DOHH2 (cell line): ENCODE measurements around the gene PDZD4.

ENCODE experiments used
- H3F3A ChIP-seq: fragments of 200-600 bp; sonication (generic), shearing (Covaris generic); 2 replicates; pipeline ENCODE4 v1.6.0; 2016; ENCODE audit warnings: antibody characterized with exemption, mild to moderate bottlenecking; ENCODE audit not compliant: control insufficient read depth, insufficient read depth
- H3K27ac ChIP-seq: fragments of 200-600 bp; sonication (generic); 2 replicates; pipeline ENCODE4 v1.5.1; 2014; ENCODE audit warnings: low read depth, mild to moderate bottlenecking, low read length, moderate library complexity
- H3K27me3 ChIP-seq: fragments of 200-600 bp; sonication (generic); 2 replicates; pipeline ENCODE4 v1.6.1; 2014; ENCODE audit warnings: mild to moderate bottlenecking, low read length, mixed read lengths; ENCODE audit not compliant: control insufficient read depth
- H3K36me3 ChIP-seq: fragments of 200-600 bp; sonication (generic); 2 replicates; pipeline ENCODE4 v1.6.1; 2014; ENCODE audit warnings: mild to moderate bottlenecking, low read length, moderate library complexity, mixed read lengths; ENCODE audit not compliant: control insufficient read depth
- H3K4me1 ChIP-seq: fragments of 200-600 bp; sonication (generic); 2 replicates; pipeline ENCODE4 v1.6.1; 2014; ENCODE audit warnings: mild to moderate bottlenecking, low read length, mixed read lengths; ENCODE audit not compliant: control insufficient read depth
- H3K4me2 ChIP-seq: fragments of 200-600 bp; sonication (generic); 2 replicates; pipeline ENCODE4 v1.6.0; 2014; ENCODE audit warnings: mild to moderate bottlenecking, low read length, moderate library complexity
- H3K4me3 ChIP-seq: fragments of 200-600 bp; sonication (generic); 2 replicates; pipeline ENCODE4 v1.5.1; 2014; ENCODE audit warnings: mild to moderate bottlenecking, low read length, mixed read lengths
- H3K79me2 ChIP-seq: fragments of 200-600 bp; sonication (generic); 2 replicates; pipeline ENCODE4 v1.6.1; 2014; ENCODE audit warnings: mild to moderate bottlenecking, low read length, mixed read lengths; ENCODE audit not compliant: control insufficient read depth
- H3K9me2 ChIP-seq: fragments of 200-600 bp; sonication (generic); replicated peaks from 2 replicates; pipeline ENCODE4 v1.6.1; 2014; ENCODE audit warnings: mild to moderate bottlenecking, low read length, mixed read lengths; ENCODE audit not compliant: control insufficient read depth
- H3K9me3 ChIP-seq: fragments of 200-600 bp; sonication (generic); 2 replicates; pipeline ENCODE4 v1.6.1; 2014; ENCODE audit warnings: antibody characterized with exemption, low read length, mixed read lengths; ENCODE audit not compliant: control insufficient read depth, insufficient read depth
- H4K20me1 ChIP-seq: fragments of 200-600 bp; sonication (generic); 2 replicates; pipeline ENCODE4 v1.6.0; 2014; ENCODE audit warnings: low read depth, mild to moderate bottlenecking, antibody characterized with exemption, low read length, moderate library complexity; ENCODE audit not compliant: control insufficient read depth, insufficient read depth
- EZH2phosphoT487 ChIP-seq: fragments of 200-600 bp; sonication (generic); IDR thresholded peaks from 2 replicates; pipeline ENCODE4 v1.6.1; 2017; ENCODE audit warnings: borderline replicate concordance, mild to moderate bottlenecking, antibody characterized with exemption, low read length, moderate library complexity, mixed read lengths
- TF ChIP-seq, protein P1 (sequence below): fragments of 200-600 bp; sonication (generic); IDR thresholded peaks from one replicate; pipeline ENCODE4 v1.5.1; 2014; ENCODE audit warnings: antibody characterized with exemption, mild to moderate bottlenecking, low read depth, low read length; ENCODE audit not compliant: poor library complexity, severe bottlenecking

PDZD4 gene

DNA sequence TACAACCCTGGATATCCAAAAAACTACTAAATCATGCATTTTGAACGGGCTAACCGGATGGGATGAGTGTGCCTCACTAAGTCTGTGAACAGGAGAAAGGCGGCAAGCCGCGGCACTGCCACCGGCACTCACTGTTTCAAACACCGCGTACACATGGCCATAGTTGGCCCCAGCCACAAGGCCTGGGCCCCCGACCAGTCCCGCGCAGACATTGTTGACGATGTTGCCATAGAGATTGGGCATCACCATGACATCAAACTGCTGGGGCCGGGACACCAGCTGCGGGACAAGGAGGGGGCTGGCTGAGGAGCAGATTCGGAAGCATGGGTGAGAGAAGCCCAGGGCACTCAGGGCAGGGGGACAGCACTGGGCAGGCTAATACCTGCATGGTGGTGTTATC lies 43.7 kb downstream of the PDZD4 start:
- H3K4me1 ChIP-seq, result no peaks in the 10 kb centered on the region
- no peaks in the 10 kb centered on the region for H3K9me2 ChIP-seq
- no peaks in the 10 kb centered on the region; the same call in 1 of the 2 replicates for H3K36me3 ChIP-seq
- H3K79me2 ChIP-seq, result peaks cover 10% of the 10 kb centered on the region
- H3K27ac ChIP-seq, result no peak overlapping the region
- H3K9me3 ChIP-seq, result no peaks in the 10 kb centered on the region
- no peak overlapping the region for H3K4me3 ChIP-seq
- TF ChIP-seq, protein P1, sequence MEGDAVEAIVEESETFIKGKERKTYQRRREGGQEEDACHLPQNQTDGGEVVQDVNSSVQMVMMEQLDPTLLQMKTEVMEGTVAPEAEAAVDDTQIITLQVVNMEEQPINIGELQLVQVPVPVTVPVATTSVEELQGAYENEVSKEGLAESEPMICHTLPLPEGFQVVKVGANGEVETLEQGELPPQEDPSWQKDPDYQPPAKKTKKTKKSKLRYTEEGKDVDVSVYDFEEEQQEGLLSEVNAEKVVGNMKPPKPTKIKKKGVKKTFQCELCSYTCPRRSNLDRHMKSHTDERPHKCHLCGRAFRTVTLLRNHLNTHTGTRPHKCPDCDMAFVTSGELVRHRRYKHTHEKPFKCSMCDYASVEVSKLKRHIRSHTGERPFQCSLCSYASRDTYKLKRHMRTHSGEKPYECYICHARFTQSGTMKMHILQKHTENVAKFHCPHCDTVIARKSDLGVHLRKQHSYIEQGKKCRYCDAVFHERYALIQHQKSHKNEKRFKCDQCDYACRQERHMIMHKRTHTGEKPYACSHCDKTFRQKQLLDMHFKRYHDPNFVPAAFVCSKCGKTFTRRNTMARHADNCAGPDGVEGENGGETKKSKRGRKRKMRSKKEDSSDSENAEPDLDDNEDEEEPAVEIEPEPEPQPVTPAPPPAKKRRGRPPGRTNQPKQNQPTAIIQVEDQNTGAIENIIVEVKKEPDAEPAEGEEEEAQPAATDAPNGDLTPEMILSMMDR, result no peak
- no peak for TF ChIP-seq EZH2phosphoT487
- no peaks in the 10 kb centered on the region for H3K27me3 ChIP-seq
- no peak overlapping the region for H3K4me2 ChIP-seq
- no peaks in the 10 kb centered on the region for H3F3A ChIP-seq
- H4K20me1 ChIP-seq, result no peaks in the 10 kb centered on the region

DNA sequence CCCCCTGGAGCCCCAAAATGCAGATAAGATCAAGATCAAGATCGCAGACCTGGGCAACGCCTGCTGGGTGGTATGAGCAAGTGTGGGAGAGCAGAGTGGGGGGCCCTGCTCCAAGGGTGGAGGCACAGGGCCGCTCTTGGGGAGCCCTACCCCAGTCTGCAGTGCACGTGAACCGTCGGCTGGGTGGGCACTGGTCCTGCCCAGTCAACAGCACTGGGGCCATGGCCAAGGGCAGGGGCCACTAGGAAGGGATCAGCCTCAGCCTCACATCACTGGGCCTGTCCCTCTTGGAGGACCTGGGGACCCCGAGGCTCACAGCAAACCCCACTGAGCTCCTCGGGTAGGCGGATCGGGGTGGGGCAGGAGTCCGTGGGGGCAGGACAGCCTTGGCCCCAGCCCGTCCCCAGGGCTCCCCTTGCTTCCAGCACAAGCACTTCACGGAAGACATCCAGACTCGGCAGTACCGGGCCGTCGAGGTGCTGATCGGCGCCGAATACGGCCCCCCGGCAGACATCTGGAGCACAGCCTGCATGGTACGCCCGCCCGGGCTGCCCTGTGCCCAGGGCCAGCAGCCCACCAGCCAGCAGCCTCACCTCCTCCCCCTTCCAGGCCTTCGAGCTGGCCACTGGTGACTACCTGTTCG lies 45.9 kb downstream of the PDZD4 start:
- Histone ChIP-seq H3K27ac (no peak overlapping the region), H3K36me3 (no peaks in the 10 kb centered on the region; the same call in 1 of the 2 replicates), H3K79me2 (no peaks in the 10 kb centered on the region), H3K4me3 (no peak overlapping the region), H4K20me1 (no peaks in the 10 kb centered on the region), H3K9me2 (no peaks in the 10 kb centered on the region), H3K4me1 (no peaks in the 10 kb centered on the region), H3K27me3 (no peaks in the 10 kb centered on the region), H3K4me2 (no peak overlapping the region), H3K9me3 (no peaks in the 10 kb centered on the region), H3F3A (no peaks in the 10 kb centered on the region)
- TF ChIP-seq EZH2phosphoT487, result no peak
- TF ChIP-seq, protein P1, result no peak

GRCh38 chrX:153783378-153784013 lies 46.8 kb downstream of the PDZD4 start:
- no peaks in the 10 kb centered on the region for H3K9me2 ChIP-seq
- H3K4me1 ChIP-seq, result no peaks in the 10 kb centered on the region
- H3K9me3 ChIP-seq, result no peaks in the 10 kb centered on the region
- no peaks in the 10 kb centered on the region for H3K79me2 ChIP-seq
- no peak for TF ChIP-seq EZH2phosphoT487
- TF ChIP-seq, protein P1, result no peak
- no peak overlapping the region for H3K4me3 ChIP-seq
- H3F3A ChIP-seq, result no peaks in the 10 kb centered on the region
- no peaks in the 10 kb centered on the region for H3K27me3 ChIP-seq
- no peak overlapping the region for H3K4me2 ChIP-seq
- no peaks in the 10 kb centered on the region for H4K20me1 ChIP-seq
- no peaks in the 10 kb centered on the region for H3K36me3 ChIP-seq
- no peak overlapping the region for H3K27ac ChIP-seq
